Endodermal cell (in vitro differentiated cells): Measurements from ENCODE around the gene LSMEM2. TPM values are rescaled to one million over a fixed set of nuclear protein-coding genes. Genes with fewer than 3 reads are reported as not detected.

Source experiments
- DNase-seq: peaks from one replicate; pipeline ENCODE4 v3.0.0-alpha.2; 2017
- H3K27ac ChIP-seq: 2 replicates; pipeline ENCODE4 v1.5.1; 2013; ENCODE audit warnings: mild to moderate bottlenecking, low read depth, low read length, moderate library complexity
- H3K27me3 ChIP-seq: 2 replicates; pipeline ENCODE4 v1.6.1; 2013; ENCODE audit warnings: mild to moderate bottlenecking, low read length, moderate library complexity; ENCODE audit not compliant: insufficient read depth, control insufficient read depth, poor library complexity, severe bottlenecking
- H3K36me3 ChIP-seq: 2 replicates; pipeline ENCODE4 v1.7.0; 2013; ENCODE audit warnings: mild to moderate bottlenecking, low read length, moderate library complexity; ENCODE audit not compliant: control insufficient read depth, insufficient read depth
- H3K4me1 ChIP-seq: one replicate; pipeline ENCODE4 v1.7.0; 2013; ENCODE audit warnings: low read length; ENCODE audit not compliant: control insufficient read depth, insufficient read depth
- H3K4me3 ChIP-seq: 2 replicates; pipeline ENCODE4 v1.5.1; 2013; ENCODE audit warnings: mild to moderate bottlenecking, low read length, moderate library complexity
- H3K9ac ChIP-seq: 2 replicates; pipeline ENCODE4 v1.6.1; 2013; ENCODE audit warnings: mild to moderate bottlenecking, low read length, moderate library complexity; ENCODE audit not compliant: poor library complexity, severe bottlenecking; ENCODE audit errors: extremely low read depth
- H3K9me3 ChIP-seq: 2 replicates; pipeline ENCODE4 v1.6.1; 2013; ENCODE audit warnings: mild to moderate bottlenecking, low read length, moderate library complexity; ENCODE audit not compliant: control insufficient read depth
- H3K27ac Mint-ChIP-seq: 2 replicates; pipeline ENCODE4 v1.8.0; 2020; ENCODE audit warnings: mixed read lengths
- H3K27me3 Mint-ChIP-seq: 2 replicates; pipeline ENCODE4 v1.8.0; 2021; ENCODE audit warnings: mild to moderate bottlenecking, mixed read lengths; ENCODE audit not compliant: insufficient read depth
- H3K36me3 Mint-ChIP-seq: 2 replicates; pipeline ENCODE4 v1.8.0; 2020; ENCODE audit warnings: low read depth, mixed read lengths
- H3K4me1 Mint-ChIP-seq: 2 replicates; pipeline ENCODE4 v1.8.0; 2020; ENCODE audit warnings: mixed read lengths
- H3K4me3 Mint-ChIP-seq: 2 replicates; pipeline ENCODE4 v1.8.0; 2020; ENCODE audit warnings: mild to moderate bottlenecking, moderate library complexity, mixed read lengths
- H3K9me3 Mint-ChIP-seq: 2 replicates; pipeline ENCODE4 v1.8.0; 2020; ENCODE audit warnings: mild to moderate bottlenecking, mixed read lengths
- WGBS, 2 experiments: methylation state at CpG; one replicate each; pipeline versions ENCODE4 v1.1.5 to v1.1.7; 2013; ENCODE audit warnings: missing lambda C conversion rate in 2 of 2, mixed read lengths in 1 of 2; ENCODE audit not compliant: insufficient coverage in 1 of 2, insufficient read length in 1 of 2; 5-methylcytosine and 5-hydroxymethylcytosine counted together
- long read RNA-seq, 4 experiments: library from polyadenylated mRNA in 2 of 4; library from RNA in 1 of 4; library from capped mRNA in 1 of 4; stranded (forward) in 3 of 4; unstranded in 1 of 4; transcript quantifications; one replicate each; pipeline ENCODE4 v2.0.0, GENCODE V29; 2020 to 2021; ENCODE audit warnings: inconsistent platforms in 1 of 4
- polyA plus RNA-seq, 2 experiments: library from polyadenylated mRNA; stranded (reverse); fragments of 50-300 nt; gene quantifications; one replicate each; pipeline ENCODE4 v1.2.3, GENCODE V29; 2013
- total RNA-seq, 2 donors: library from RNA; stranded (reverse); fragmentation: NEBNext Ultra II Directional in 1 of 2; extraction: Animal tissue kit (Norgen Biotek cat#: 25700) in 1 of 2; gene quantifications; 2 replicates in 1 of 2; 3 replicates in 1 of 2; pipeline ENCODE4 v1.2.1, GENCODE V29; 2021
- TF ChIP-seq, protein P1 (sequence below): fragments of 200-600 bp; sonication (generic); conservative IDR thresholded peaks from 2 replicates; pipeline ENCODE4 v1.5.0; 2021; ENCODE audit warnings: antibody characterized with exemption, mild to moderate bottlenecking

Gene LSMEM2
- not detected for total RNA-seq
- polyA plus RNA-seq (2013, experiment 1 of 2): 0.25 TPM
- not detected for polyA plus RNA-seq (2013, experiment 2 of 2)
- long read RNA-seq, experiment 1: 0 reads
- long read RNA-seq, experiment 2: 0 reads
- long read RNA-seq, experiment 3, partial matches to known transcripts: 0 of 1 reads
- long read RNA-seq, experiment 3, other reads (novel, unspliced or antisense): 1 of 1 reads
- long read RNA-seq, experiment 4: 0 reads

GRCh38 chr3:50278880-50279224, at the start of gene LSMEM2:
LSMEM2 (plus strand) TSS chr3:50279087; CDS start chr3:50279114, 27 bp downstream.
- Mint-ChIP-seq H3K9me3 (peaks cover 7% of the 10 kb centered on the region), H3K27me3 (peaks cover 60% of the 10 kb centered on the region), H3K4me1 (peaks cover 10% of the 10 kb centered on the region), H3K36me3 (no peaks in the 10 kb centered on the region), H3K4me3 (no peak within 1 kb of the TSS), H3K27ac (no peak within 1 kb of the TSS)
- Histone ChIP-seq H3K27me3 (peaks cover 29% of the 10 kb centered on the region), H3K36me3 (no peaks in the 10 kb centered on the region), H3K9me3 (no peaks in the 10 kb centered on the region), H3K4me3 (no peak within 1 kb of the TSS), H3K27ac (peak within 1 kb of the TSS; percentile 32), H3K9ac (no peak within 1 kb of the TSS), H3K4me1 (no peaks in the 10 kb centered on the region)
- WGBS, 2 experiments: 76 to 88% methylated on average over 2 of the region's 2 CpGs
- TF ChIP-seq, protein P1, sequence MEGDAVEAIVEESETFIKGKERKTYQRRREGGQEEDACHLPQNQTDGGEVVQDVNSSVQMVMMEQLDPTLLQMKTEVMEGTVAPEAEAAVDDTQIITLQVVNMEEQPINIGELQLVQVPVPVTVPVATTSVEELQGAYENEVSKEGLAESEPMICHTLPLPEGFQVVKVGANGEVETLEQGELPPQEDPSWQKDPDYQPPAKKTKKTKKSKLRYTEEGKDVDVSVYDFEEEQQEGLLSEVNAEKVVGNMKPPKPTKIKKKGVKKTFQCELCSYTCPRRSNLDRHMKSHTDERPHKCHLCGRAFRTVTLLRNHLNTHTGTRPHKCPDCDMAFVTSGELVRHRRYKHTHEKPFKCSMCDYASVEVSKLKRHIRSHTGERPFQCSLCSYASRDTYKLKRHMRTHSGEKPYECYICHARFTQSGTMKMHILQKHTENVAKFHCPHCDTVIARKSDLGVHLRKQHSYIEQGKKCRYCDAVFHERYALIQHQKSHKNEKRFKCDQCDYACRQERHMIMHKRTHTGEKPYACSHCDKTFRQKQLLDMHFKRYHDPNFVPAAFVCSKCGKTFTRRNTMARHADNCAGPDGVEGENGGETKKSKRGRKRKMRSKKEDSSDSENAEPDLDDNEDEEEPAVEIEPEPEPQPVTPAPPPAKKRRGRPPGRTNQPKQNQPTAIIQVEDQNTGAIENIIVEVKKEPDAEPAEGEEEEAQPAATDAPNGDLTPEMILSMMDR: no peak
- DNase-seq: no peak

GRCh38 chr3:50229490-50229889, 49.4 kb upstream of the LSMEM2 start:
- H3K36me3 Mint-ChIP-seq: no peaks in the 10 kb centered on the region
- H3K9me3 ChIP-seq: no peaks in the 10 kb centered on the region
- peaks cover 19% of the 10 kb centered on the region for H3K4me1 Mint-ChIP-seq
- no peak overlapping the region for H3K9ac ChIP-seq
- no peak overlapping the region for H3K4me3 Mint-ChIP-seq
- WGBS, 2 experiments: 90 to 92% methylated on average over 3 of the region's 3 CpGs
- no peak overlapping the region for H3K4me3 ChIP-seq
- H3K27ac Mint-ChIP-seq: no peak overlapping the region
- H3K27ac ChIP-seq: no peak overlapping the region
- H3K27me3 Mint-ChIP-seq: peaks cover 19% of the 10 kb centered on the region
- no peaks in the 10 kb centered on the region for H3K4me1 ChIP-seq
- H3K36me3 ChIP-seq: no peaks in the 10 kb centered on the region
- TF ChIP-seq, protein P1: no peak
- DNase-seq: no peak
- H3K9me3 Mint-ChIP-seq: no peaks in the 10 kb centered on the region
- H3K27me3 ChIP-seq: no peaks in the 10 kb centered on the region

DNA sequence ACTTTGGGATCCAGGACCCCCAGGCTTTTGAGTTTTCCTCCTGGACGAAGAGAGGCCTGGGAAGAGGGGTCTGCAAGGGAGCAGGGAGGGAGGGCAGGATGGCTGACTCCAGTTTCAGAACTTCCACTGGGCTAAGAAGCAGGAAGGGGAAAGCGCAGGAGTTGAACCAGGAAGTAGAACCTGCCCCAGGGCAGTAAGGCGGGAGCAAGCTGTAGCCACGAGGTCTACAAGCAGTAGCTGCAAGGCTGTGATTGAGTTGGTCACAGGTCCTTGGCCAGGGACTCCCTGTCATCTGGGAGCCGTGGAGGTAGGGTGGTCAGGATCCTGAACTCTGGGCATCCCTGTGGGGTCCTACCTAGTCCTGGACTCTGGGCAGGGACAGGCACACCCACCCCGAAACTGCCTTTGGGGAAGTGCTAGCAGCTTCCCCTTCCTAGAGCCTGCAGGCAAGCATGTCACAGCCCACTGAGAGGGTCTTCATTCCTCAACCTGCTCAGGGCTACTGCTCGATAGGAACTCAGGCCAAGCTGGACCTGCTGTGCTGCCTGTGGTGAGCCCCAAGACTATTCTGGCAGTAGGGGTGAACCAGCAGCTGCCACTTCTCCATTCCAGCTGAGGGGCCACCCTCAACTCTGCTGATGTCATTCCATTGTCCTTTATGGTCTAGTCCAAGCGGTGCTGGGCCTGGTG, 48.6 kb upstream of the LSMEM2 start:
- no peaks in the 10 kb centered on the region for H3K9me3 ChIP-seq
- no peak overlapping the region for H3K4me3 ChIP-seq
- H3K9me3 Mint-ChIP-seq: no peaks in the 10 kb centered on the region
- H3K27ac Mint-ChIP-seq: no peak overlapping the region
- WGBS, 2 experiments: 93% methylated on average over 7 to 8 of the region's 8 CpGs
- TF ChIP-seq, protein P1: no peak
- peaks cover 13% of the 10 kb centered on the region for H3K27me3 Mint-ChIP-seq
- H3K4me1 Mint-ChIP-seq: peaks cover 17% of the 10 kb centered on the region
- no peaks in the 10 kb centered on the region for H3K4me1 ChIP-seq
- DNase-seq: no peak
- H3K9ac ChIP-seq: no peak overlapping the region
- H3K27ac ChIP-seq: no peak overlapping the region
- no peak overlapping the region for H3K4me3 Mint-ChIP-seq
- no peaks in the 10 kb centered on the region for H3K36me3 ChIP-seq
- H3K36me3 Mint-ChIP-seq: no peaks in the 10 kb centered on the region
- H3K27me3 ChIP-seq: no peaks in the 10 kb centered on the region
